Measurements from ENCODE around the gene RAC3. TPM values are rescaled to one million over a fixed set of nuclear protein-coding genes. Genes with fewer than 3 reads are reported as not detected.

Gene RAC3
- total and polyA plus RNA-seq, 2 of the 8 experiments (the other 6 are each of a cell fraction or from before 2014, with no cell fraction given), result 177 to 299 TPM

DNA sequence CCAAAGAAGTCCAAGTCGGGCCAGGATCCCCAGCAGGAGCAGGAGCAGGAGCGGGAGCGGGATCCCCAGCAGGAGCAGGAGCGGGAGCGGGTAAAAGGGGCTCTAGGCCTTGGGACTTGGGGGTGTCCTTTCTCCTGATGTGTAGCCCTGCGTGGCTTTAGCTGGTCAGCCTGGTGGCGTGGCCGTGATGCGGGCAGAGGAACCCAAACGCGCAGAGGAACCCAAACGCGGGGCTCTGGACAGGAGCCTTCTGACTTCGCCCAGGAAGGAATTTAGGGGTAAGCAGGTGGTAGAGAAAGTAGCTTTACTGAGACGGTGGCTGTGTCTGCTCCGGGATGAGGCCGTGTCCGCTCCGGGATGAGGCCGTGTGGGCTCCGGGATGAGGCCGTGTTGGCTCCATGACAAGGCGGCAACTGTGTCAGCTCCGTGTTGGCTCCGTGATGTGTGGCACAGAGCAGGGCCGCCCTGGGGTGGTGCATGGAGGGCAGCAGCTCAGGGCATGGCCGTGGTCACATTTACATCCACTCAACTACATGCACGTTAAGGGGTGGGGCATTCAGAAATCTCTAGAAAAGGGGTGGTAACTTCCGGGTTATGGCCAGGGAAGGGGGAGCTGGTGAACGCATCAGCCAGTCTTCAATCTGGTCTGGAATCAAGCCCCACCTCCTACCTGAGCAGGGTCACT, 34.6 kb upstream of the RAC3 start:
- peaks cover 0 to 10% of the 10 kb centered on the region in 2 experiments for H4K20me1 ChIP-seq (replicated peaks in 1 of 2; ENCODE audit: control insufficient read depth in 1 of 2, insufficient read depth in 2 of 2, low read length in 2 of 2)
- H2AFZ ChIP-seq (ENCODE audit: low read length), result no peak overlapping the region
- H3K27ac ChIP-seq (ENCODE audit: low read depth, low read length), result no peak overlapping the region
- 94% methylated on average over 30 of the region's 30 CpGs; no CpG with 5 or more reads in 1 of the 2 experiments for WGBS, 2 experiments (ENCODE audit: extremely low coverage in 1 of 2, insufficient coverage in 1 of 2, insufficient read length in 1 of 2, insufficient replicate concordance in 2 of 2, low coverage in 1 of 2, low lambda C conversion rate in 2 of 2, missing lambda C conversion rate in 1 of 2)
- ChIA-PET POLR2A (ENCODE audit: partially characterized antibody) (interaction anchor here (0.6 to 1.8 kb wide), 8 partner anchors 14 to 89 kb away, joined by 3 to 7 read pairs (median 4); no protein-coding TSS in a partner anchor), CTCF (ENCODE audit: partially characterized antibody) (interaction anchor here (0.6 to 3.2 kb wide), 20 partner anchors 8 to 190 kb away, joined by 3 to 20 read pairs (median 4); partner anchors contain the start of genes LRRC45 and NOTUM)
- H3K36me3 ChIP-seq (ENCODE audit: control insufficient read depth in 2 of 4, insufficient read depth in 4 of 4, low read length in 3 of 4), result no peaks in the 10 kb centered on the region
- peaks cover 5% of the 10 kb centered on the region for H3K79me1 ChIP-seq (ENCODE audit: low read depth, low read length)
- TF ChIP-seq SP2 (IDR thresholded peaks at IDR 0.05; ENCODE audit: low read length) (no peak), POLR2A (IDR thresholded peaks at IDR 0.05; ENCODE audit: control extremely low read depth in 1 of 2, low read depth in 2 of 2, low read length in 2 of 2) (no peak), EGR1 (IDR thresholded peaks at IDR 0.05; ENCODE audit: borderline replicate concordance, low read depth, low read length) (no peak), YY1 (IDR thresholded peaks at IDR 0.05; ENCODE audit: low read depth, low read length) (no peak)
- H3K9me3 ChIP-seq (ENCODE audit: insufficient read depth in 2 of 2, low read depth in 1 of 2, low read length in 1 of 2), result no peaks in the 10 kb centered on the region
- no peak overlapping the region for H2BK12ac ChIP-seq (ENCODE audit: low read depth, low read length)
- peaks cover 0 to 21% (median 18%) of the 10 kb centered on the region in 4 experiments; a peak in 6 of 7 replicates for H3K4me1 ChIP-seq (replicated peaks in 1 of 4; ENCODE audit: control insufficient read depth in 3 of 4, insufficient read depth in 4 of 4, low read length in 3 of 4)
- H4K91ac ChIP-seq (replicated peaks; ENCODE audit: insufficient read length, low read length), result no peak overlapping the region
- no peak overlapping the region for H3K4ac ChIP-seq (replicated peaks; ENCODE audit: insufficient read length, low read depth, low read length)
- H3K9ac ChIP-seq (replicated peaks in 1 of 4; ENCODE audit: extremely low read depth in 1 of 4, low read depth in 3 of 4, low read length in 3 of 4), result no peak overlapping the region
- H4K5ac ChIP-seq (ENCODE audit: insufficient read length, low read depth, low read length), result no peak overlapping the region
- no peak overlapping the region; the same call in 1 of the 2 replicates for H4K8ac ChIP-seq (ENCODE audit: extremely low read depth, insufficient read depth, low read length)
- no peak overlapping the region for H2BK20ac ChIP-seq (ENCODE audit: low read length)
- no peak overlapping the region for H3K4me3 ChIP-seq (ENCODE audit: extremely low read depth in 1 of 4, insufficient read depth in 2 of 4, low read depth in 3 of 4, low read length in 4 of 4)
- H3K18ac ChIP-seq (ENCODE audit: extremely low read depth, low read length), result no peak overlapping the region
- no peak overlapping the region for H2BK15ac ChIP-seq (ENCODE audit: low read length)
- no peak overlapping the region for H2AK5ac ChIP-seq (ENCODE audit: low read depth, low read length)
- H3K56ac ChIP-seq (replicated peaks; ENCODE audit: insufficient read length, low read depth, low read length), result no peak overlapping the region
- FAIRE-seq, result no peak
- no peak for DNase-seq (ENCODE audit: low read depth in 1 of 2, low spot score in 2 of 2)
- H3K23me2 ChIP-seq (ENCODE audit: low read depth, low read length), result no peaks in the 10 kb centered on the region
- no peak overlapping the region for H3K23ac ChIP-seq (ENCODE audit: insufficient read length)
- H2BK5ac ChIP-seq (ENCODE audit: low read depth, low read length), result no peak overlapping the region
- no peak overlapping the region for H3K14ac ChIP-seq (ENCODE audit: insufficient read length)
- no peak overlapping the region for H2BK120ac ChIP-seq (replicated peaks; ENCODE audit: low read depth, low read length)
- H3K27me3 ChIP-seq (replicated peaks in 1 of 4; ENCODE audit: control insufficient read depth in 3 of 4, extremely low read depth in 1 of 4, insufficient read depth in 3 of 4, low read length in 3 of 4), result no peaks in the 10 kb centered on the region
- H3K4me2 ChIP-seq (ENCODE audit: insufficient read depth in 1 of 2, low read depth in 2 of 2, low read length in 2 of 2), result no peak overlapping the region
- H3K79me2 ChIP-seq (ENCODE audit: control insufficient read depth in 1 of 2, insufficient read depth in 2 of 2, low read length in 2 of 2), result no peaks in the 10 kb centered on the region

Data from H1 (cell line).